Measurements from ENCODE around the gene USP10. TPM values are rescaled to one million over a fixed set of nuclear protein-coding genes. Genes with fewer than 3 reads are reported as not detected.

USP10 gene
- total and polyA plus RNA-seq, 2 donors (not counting 3 experiments of a cell fraction or from before 2014, with no cell fraction given) = 84.0 to 115 TPM

GRCh38 chr16:84816485-84816884 is 116.7 kb downstream of the USP10 start:
- H3K9me3 ChIP-seq (replicated peaks; ENCODE audit: control insufficient read depth, insufficient read depth, low read length) = no peaks in the 10 kb centered on the region
- H3K9ac ChIP-seq (replicated peaks; ENCODE audit: extremely low read depth, insufficient read depth, low read length) = no peak overlapping the region
- H3K36me3 ChIP-seq (ENCODE audit: control insufficient read depth in 2 of 2, extremely low read depth in 1 of 2, insufficient read depth in 2 of 2, low read length in 2 of 2) = no peaks in the 10 kb centered on the region
- H3K27me3 ChIP-seq (ENCODE audit: control insufficient read depth in 2 of 2, insufficient read depth in 2 of 2, low read length in 2 of 2) = peaks cover 6 to 21% of the 10 kb centered on the region in 2 experiments
- no peak overlapping the region for H2AFZ ChIP-seq (ENCODE audit: low read depth, low read length)
- ChIA-PET CTCF (interaction anchor here (1.0 kb wide), 1 partner anchor 9 kb away, joined by 3 read pairs; no protein-coding TSS in a partner anchor), POLR2A (no interaction called here)
- no peak overlapping the region for H3K27ac ChIP-seq (ENCODE audit: insufficient read depth, low read depth, low read length)
- peaks cover 4% of the 10 kb centered on the region for H3K4me1 ChIP-seq (ENCODE audit: control insufficient read depth, extremely low read depth, insufficient read depth, low read length)
- intact Hi-C loops (cut with micrococcal nuclease) (no loop called here), dilution Hi-C loops (cut with MboI; ENCODE audit: extremely low pct_ligation_motif_present, low sequenced_read_pairs) (no loop called here)
- no peak overlapping the region for H3K4me3 ChIP-seq (replicated peaks in 1 of 3; ENCODE audit: insufficient read depth in 1 of 3, low read depth in 1 of 3, low read length in 3 of 3)
- FAIRE-seq = no peak
- H4K20me1 ChIP-seq (replicated peaks; ENCODE audit: control insufficient read depth, extremely low read depth, insufficient read depth, low read length) = no peaks in the 10 kb centered on the region
- no peak for DNase-seq (ENCODE audit: low read depth, low spot score)
- H3K79me2 ChIP-seq (ENCODE audit: control insufficient read depth, insufficient read depth, low read length) = no peaks in the 10 kb centered on the region
- no peak for TF ChIP-seq POLR2AphosphoS5 (IDR thresholded peaks at IDR 0.05; ENCODE audit: insufficient read depth, low read depth, low read length)
- TF ChIP-seq CTCF (IDR thresholded peaks at IDR 0.05; ENCODE audit: extremely low read depth in 1 of 2, insufficient read depth in 1 of 2, low read depth in 1 of 2, low read length in 2 of 2) = no peak
- TF ChIP-seq FOS (IDR thresholded peaks at IDR 0.05; ENCODE audit: borderline replicate concordance, insufficient read depth, low read length) = no peak
- no peak for TF ChIP-seq GATA2 (IDR thresholded peaks at IDR 0.05; ENCODE audit: insufficient read depth, insufficient read length, low read depth, low read length)
- TF ChIP-seq JUN (IDR thresholded peaks at IDR 0.05; ENCODE audit: borderline replicate concordance, insufficient read depth, insufficient read length, low read depth) = no peak
- TF ChIP-seq MYC (IDR thresholded peaks at IDR 0.05; ENCODE audit: low read depth, low read length) = no peak
- no peaks in the 10 kb centered on the region for H3K9me1 ChIP-seq (replicated peaks; ENCODE audit: control insufficient read depth, extremely low read depth, insufficient read depth, low read length)
- BruUV-seq (replicated peaks) = no TSS peak
- no peak overlapping the region for H3K4me2 ChIP-seq (ENCODE audit: insufficient read depth, low read length)

GRCh38 chr16:84817206-84817605 is 117.4 kb downstream of the USP10 start:
- Histone ChIP-seq H3K4me1 (ENCODE audit: control insufficient read depth, extremely low read depth, insufficient read depth, low read length) (peaks cover 4% of the 10 kb centered on the region), H3K79me2 (ENCODE audit: control insufficient read depth, insufficient read depth, low read length) (no peaks in the 10 kb centered on the region), H2AFZ (ENCODE audit: low read depth, low read length) (no peak overlapping the region), H3K9me1 (replicated peaks; ENCODE audit: control insufficient read depth, extremely low read depth, insufficient read depth, low read length) (no peaks in the 10 kb centered on the region), H3K4me3 (replicated peaks in 1 of 3; ENCODE audit: insufficient read depth in 1 of 3, low read depth in 1 of 3, low read length in 3 of 3) (no peak overlapping the region), H3K9ac (replicated peaks; ENCODE audit: extremely low read depth, insufficient read depth, low read length) (no peak overlapping the region), H3K9me3 (replicated peaks; ENCODE audit: control insufficient read depth, insufficient read depth, low read length) (no peaks in the 10 kb centered on the region), H3K36me3 (ENCODE audit: control insufficient read depth in 2 of 2, extremely low read depth in 1 of 2, insufficient read depth in 2 of 2, low read length in 2 of 2) (no peaks in the 10 kb centered on the region), H4K20me1 (replicated peaks; ENCODE audit: control insufficient read depth, extremely low read depth, insufficient read depth, low read length) (no peaks in the 10 kb centered on the region), H3K27ac (ENCODE audit: insufficient read depth, low read depth, low read length) (no peak overlapping the region), H3K4me2 (ENCODE audit: insufficient read depth, low read length) (no peak overlapping the region), H3K27me3 (ENCODE audit: control insufficient read depth in 2 of 2, insufficient read depth in 2 of 2, low read length in 2 of 2) (peaks cover 6 to 18% of the 10 kb centered on the region in 2 experiments)
- ChIA-PET POLR2A (no interaction called here), CTCF (no interaction called here)
- dilution Hi-C loops (cut with MboI; ENCODE audit: extremely low pct_ligation_motif_present, low sequenced_read_pairs) (no loop called here), intact Hi-C loops (cut with micrococcal nuclease) (no loop called here)
- DNase-seq (ENCODE audit: low read depth, low spot score) (no peak), FAIRE-seq (no peak)
- no peak for TF ChIP-seq MYC (IDR thresholded peaks at IDR 0.05; ENCODE audit: low read depth, low read length)
- no peak for TF ChIP-seq EZH2 (IDR thresholded peaks at IDR 0.05; ENCODE audit: borderline replicate concordance, low read depth, low read length, severe bottlenecking)
- BruUV-seq (replicated peaks) = no TSS peak

Data from endothelial cell of umbilical vein (primary cell).